ENCODE measurements around the gene F2RL2.

Gene F2RL2

GRCh38 chr5:76595755-76596481, 27.3 kb downstream of the F2RL2 start:
- FAIRE-seq (no peak), DNase-seq (ENCODE audit: insufficient read length, low spot score) (no peak)
- TF ChIP-seq SPI1 (IDR thresholded peaks at IDR 0.05; ENCODE audit: low read depth, low read length): no peak
- no peak for TF ChIP-seq POLR2A (IDR thresholded peaks at IDR 0.05; ENCODE audit: low read depth, low read length)

GRCh38 chr5:76594107-76594506, 29.1 kb downstream of the F2RL2 start:
- FAIRE-seq: no peak
- no peak for DNase-seq (ENCODE audit: insufficient read length, low spot score)
- TF ChIP-seq TAF1 (IDR thresholded peaks at IDR 0.05; ENCODE audit: low read depth, low read length) (no peak), SPI1 (IDR thresholded peaks at IDR 0.05; ENCODE audit: low read depth, low read length) (no peak), POLR2A (IDR thresholded peaks at IDR 0.05; ENCODE audit: low read depth, low read length) (no peak), PAX5 (IDR thresholded peaks at IDR 0.05; ENCODE audit: insufficient read depth, low read length, severe bottlenecking) (no peak), POU2F2 (IDR thresholded peaks at IDR 0.05; ENCODE audit: low read depth, low read length) (no peak), POLR2AphosphoS5 (IDR thresholded peaks at IDR 0.05; ENCODE audit: low read depth, low read length) (no peak)

DNA sequence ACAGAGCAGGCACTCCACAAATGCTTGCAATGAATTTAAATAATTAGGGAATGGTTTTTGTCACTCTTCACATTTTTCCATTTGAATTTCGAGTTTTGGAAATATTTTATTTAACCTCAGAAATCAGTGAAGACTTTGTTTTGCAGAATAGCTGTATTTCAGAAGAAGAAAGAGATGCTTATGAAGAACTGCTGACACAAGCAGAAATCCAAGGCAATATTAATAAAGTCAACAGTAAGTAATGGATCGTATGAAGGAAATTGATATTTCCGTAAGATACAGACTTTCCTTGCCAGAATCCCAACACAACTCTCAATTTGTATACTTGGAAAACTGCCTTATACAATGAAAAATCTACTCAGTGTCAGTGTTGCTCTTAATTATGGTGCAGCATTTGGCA, 30.5 kb downstream of the F2RL2 start:
- FAIRE-seq (no peak), DNase-seq (ENCODE audit: insufficient read length, low spot score) (no peak)
- TF ChIP-seq PAX5 (IDR thresholded peaks at IDR 0.05; ENCODE audit: insufficient read depth, low read length, severe bottlenecking) (no peak), SPI1 (IDR thresholded peaks at IDR 0.05; ENCODE audit: low read depth, low read length) (no peak), POLR2A (IDR thresholded peaks at IDR 0.05; ENCODE audit: low read depth, low read length) (no peak), TAF1 (IDR thresholded peaks at IDR 0.05; ENCODE audit: low read depth, low read length) (no peak), POU2F2 (IDR thresholded peaks at IDR 0.05; ENCODE audit: low read depth, low read length) (no peak), POLR2AphosphoS5 (IDR thresholded peaks at IDR 0.05; ENCODE audit: low read depth, low read length) (no peak)

DNA sequence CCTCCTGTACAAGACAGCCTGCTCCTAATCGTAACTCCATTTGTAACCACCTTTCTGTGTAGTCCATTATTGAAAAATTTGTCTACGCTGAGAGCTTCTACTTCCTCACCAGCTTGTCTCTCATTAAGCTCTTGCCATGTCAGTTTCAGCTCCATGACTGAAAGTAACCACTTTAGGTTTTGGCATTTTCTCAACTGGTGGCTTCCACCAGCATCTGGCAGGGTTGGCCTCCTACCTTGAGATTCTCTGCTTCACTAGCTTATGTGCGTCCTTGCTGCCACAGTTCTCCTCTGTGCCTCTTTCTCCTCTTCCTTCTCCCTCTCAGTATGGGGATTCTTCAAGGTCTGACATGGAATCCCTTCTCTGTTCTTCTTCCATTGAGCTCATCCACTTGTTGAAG, 31.8 kb downstream of the F2RL2 start:
- DNase-seq (ENCODE audit: insufficient read length, low spot score) (no peak), FAIRE-seq (no peak)
- TF ChIP-seq TAF1 (IDR thresholded peaks at IDR 0.05; ENCODE audit: low read depth, low read length): no peak
- TF ChIP-seq PAX5 (IDR thresholded peaks at IDR 0.05; ENCODE audit: insufficient read depth, low read length, severe bottlenecking): no peak
- TF ChIP-seq POLR2A (IDR thresholded peaks at IDR 0.05; ENCODE audit: low read depth, low read length): no peak
- TF ChIP-seq POLR2AphosphoS5 (IDR thresholded peaks at IDR 0.05; ENCODE audit: low read depth, low read length): no peak
- TF ChIP-seq SPI1 (IDR thresholded peaks at IDR 0.05; ENCODE audit: low read depth, low read length): no peak
- TF ChIP-seq POU2F2 (IDR thresholded peaks at IDR 0.05; ENCODE audit: low read depth, low read length): no peak

GRCh38 chr5:76590027-76590426, 33.2 kb downstream of the F2RL2 start:
- DNase-seq (ENCODE audit: insufficient read length, low spot score) (no peak), FAIRE-seq (peak; percentile 92)
- no peak for TF ChIP-seq POU2F2 (IDR thresholded peaks at IDR 0.05; ENCODE audit: low read depth, low read length)
- peak; percentile 93 for TF ChIP-seq SPI1 (IDR thresholded peaks at IDR 0.05; ENCODE audit: low read depth, low read length)

DNA sequence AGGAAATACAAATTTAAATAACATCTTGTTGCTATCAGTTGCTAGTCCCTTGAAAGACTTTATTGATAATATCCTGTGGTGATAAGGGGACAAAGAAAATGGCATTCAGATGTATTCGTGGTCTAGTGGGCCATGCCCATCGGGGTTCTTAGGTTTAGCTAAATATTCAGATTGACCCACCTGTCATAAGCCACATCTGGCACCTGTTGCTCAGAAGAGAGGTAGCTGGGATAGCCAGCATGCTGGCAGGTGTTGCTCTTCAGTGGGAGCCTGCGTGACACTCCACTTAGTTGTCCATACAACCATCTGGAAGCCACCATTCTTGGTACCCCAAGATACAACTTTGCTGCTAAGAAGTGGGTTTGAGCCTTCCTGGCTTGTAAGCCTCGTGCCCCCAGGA, 36.7 kb downstream of the F2RL2 start:
- TF ChIP-seq TAF1 (IDR thresholded peaks at IDR 0.05; ENCODE audit: low read depth, low read length) (no peak), PAX5 (IDR thresholded peaks at IDR 0.05; ENCODE audit: insufficient read depth, low read length, severe bottlenecking) (no peak), POU2F2 (IDR thresholded peaks at IDR 0.05; ENCODE audit: low read depth, low read length) (no peak), POLR2A (IDR thresholded peaks at IDR 0.05; ENCODE audit: low read depth, low read length) (no peak)
- DNase-seq (ENCODE audit: insufficient read length, low spot score) (no peak), FAIRE-seq (no peak)

- no peak for TF ChIP-seq POLR2A (IDR thresholded peaks at IDR 0.05; ENCODE audit: low read depth, low read length)
- TF ChIP-seq TAF1 (IDR thresholded peaks at IDR 0.05; ENCODE audit: low read depth, low read length): no peak
- no peak for TF ChIP-seq SPI1 (IDR thresholded peaks at IDR 0.05; ENCODE audit: low read depth, low read length)
- TF ChIP-seq POLR2AphosphoS5 (IDR thresholded peaks at IDR 0.05; ENCODE audit: low read depth, low read length): no peak
- TF ChIP-seq POU2F2 (IDR thresholded peaks at IDR 0.05; ENCODE audit: low read depth, low read length): no peak
- no peak for FAIRE-seq
- DNase-seq (ENCODE audit: insufficient read length, low spot score): no peak
Measured at GRCh38 chr5:76585783-76586217, 37.4 kb downstream of the F2RL2 start.

DNA sequence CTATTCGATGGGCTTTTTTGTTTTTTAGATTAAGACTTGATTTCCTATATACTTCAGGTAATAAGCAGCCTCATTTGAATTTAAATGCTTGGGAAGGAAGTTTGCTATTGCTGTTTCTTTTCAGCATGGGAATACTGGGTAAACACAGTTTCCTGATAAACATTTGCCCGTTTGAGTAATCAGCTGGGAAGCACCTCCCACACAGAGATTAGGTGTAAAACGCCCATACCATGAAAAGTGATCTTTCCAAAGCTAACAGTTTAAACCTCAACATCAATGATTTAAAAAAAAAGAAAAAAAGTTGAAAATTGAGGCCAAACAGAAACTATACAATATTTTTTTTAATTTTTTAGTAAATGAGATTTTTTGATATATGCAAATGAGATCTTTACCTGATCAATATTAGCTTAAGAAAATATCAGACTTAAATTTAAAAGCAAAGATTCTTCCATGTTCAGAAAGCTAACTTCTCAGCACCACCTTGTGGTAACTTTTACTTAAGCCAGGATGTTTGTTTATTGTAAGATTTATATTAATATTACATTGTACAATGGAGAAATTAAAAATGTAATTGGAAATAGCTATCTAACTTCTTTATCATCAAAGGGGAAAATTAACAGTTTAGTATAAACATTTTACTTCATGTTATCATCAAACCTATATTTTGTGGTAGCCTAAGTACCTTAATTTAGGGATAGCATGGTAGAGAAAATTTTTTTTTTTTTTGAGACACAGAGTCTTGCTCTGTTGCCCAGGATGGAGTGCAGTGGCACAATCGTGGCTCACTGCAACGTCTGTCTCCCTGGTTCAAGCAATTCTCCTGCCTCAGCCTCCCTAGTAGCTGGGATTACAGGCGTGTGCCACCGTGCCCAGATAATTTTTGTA, 39.8 kb downstream of the F2RL2 start:
- DNase-seq (ENCODE audit: insufficient read length, low spot score): no peak
- FAIRE-seq: no peak
- TF ChIP-seq POLR2A (IDR thresholded peaks at IDR 0.05; ENCODE audit: low read depth, low read length): no peak

- peak; percentile 88 for FAIRE-seq
- DNase-seq (ENCODE audit: insufficient read length, low spot score): no peak
Measured at GRCh38 chr5:76582230-76583162, 40.7 kb downstream of the F2RL2 start.

GRCh38 chr5:76580981-76581380, 42.2 kb downstream of the F2RL2 start:
- TF ChIP-seq POU2F2 (IDR thresholded peaks at IDR 0.05; ENCODE audit: low read depth, low read length): no peak
- no peak for TF ChIP-seq PAX5 (IDR thresholded peaks at IDR 0.05; ENCODE audit: insufficient read depth, low read length, severe bottlenecking)
- no peak for TF ChIP-seq POLR2A (IDR thresholded peaks at IDR 0.05; ENCODE audit: low read depth, low read length)
- TF ChIP-seq SPI1 (IDR thresholded peaks at IDR 0.05; ENCODE audit: low read depth, low read length): no peak
- TF ChIP-seq POLR2AphosphoS5 (IDR thresholded peaks at IDR 0.05; ENCODE audit: low read depth, low read length): no peak
- TF ChIP-seq TAF1 (IDR thresholded peaks at IDR 0.05; ENCODE audit: low read depth, low read length): no peak
- DNase-seq (ENCODE audit: insufficient read length, low spot score): no peak
- peak; percentile 45 for FAIRE-seq

More at GRCh38 chr5:76582230-76583162, 40.7 kb downstream of the F2RL2 start:
- peak; percentile 99 for TF ChIP-seq SPI1 (IDR thresholded peaks at IDR 0.05; ENCODE audit: low read depth, low read length)
- TF ChIP-seq POLR2AphosphoS5 (IDR thresholded peaks at IDR 0.05; ENCODE audit: low read depth, low read length): no peak

Data from GM12891 (cell line).